ENCODE measurements around the gene ADCY1. TPM values are rescaled to one million over a fixed set of nuclear protein-coding genes. Genes with fewer than 3 reads are reported as not detected.

The ADCY1 gene
- total RNA-seq, 2 donors from 2014 or later = 1.9 TPM; not detected in 1

DNA sequence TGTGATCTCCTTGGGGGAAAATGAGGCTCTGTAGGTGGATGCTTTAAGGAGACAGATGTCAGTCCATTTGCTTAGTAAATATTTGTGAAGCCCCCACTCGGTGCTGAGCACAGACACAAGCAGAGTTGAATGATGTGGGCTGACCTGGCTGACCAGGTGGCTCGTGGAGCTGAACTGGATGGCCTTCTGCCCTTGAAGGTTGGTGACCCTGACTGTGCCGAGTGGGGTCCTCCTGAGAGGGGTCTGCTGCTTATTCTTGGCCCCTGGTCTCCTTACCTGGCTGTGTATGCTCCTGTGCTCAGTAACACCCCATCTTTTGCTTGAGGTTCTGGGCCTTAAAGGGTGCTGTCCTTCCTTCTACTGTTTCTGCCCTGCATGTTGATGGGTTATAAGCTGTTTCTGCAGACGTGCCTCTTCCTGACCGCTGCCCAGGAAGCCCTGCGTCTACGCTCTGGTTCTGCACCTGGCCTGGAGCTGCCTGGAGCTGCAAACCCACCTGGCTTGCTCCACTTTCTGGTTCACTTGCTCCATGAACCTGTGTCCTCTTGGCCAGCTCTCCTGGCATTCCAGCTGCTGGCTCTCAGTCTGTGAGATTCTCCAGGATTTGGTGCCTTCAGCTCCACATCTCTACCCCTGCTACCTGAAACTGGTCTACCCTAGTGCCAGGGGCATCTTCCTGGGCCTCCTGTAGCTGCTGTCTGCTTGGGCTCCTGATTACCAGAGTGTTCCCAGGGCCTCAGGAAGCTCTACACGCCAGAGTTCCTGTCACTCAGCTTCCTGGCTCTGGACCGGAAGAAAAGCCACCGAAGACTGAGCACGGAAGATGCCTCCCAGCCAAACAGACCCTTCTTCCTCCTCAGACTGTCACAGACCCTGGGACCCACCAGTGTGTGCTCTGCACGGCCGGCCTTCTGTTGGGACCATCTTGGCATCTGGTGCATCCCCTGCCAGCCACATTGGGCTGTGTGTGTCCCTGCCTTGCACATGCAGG lies 76.5 kb downstream of the ADCY1 start:
- DNase-seq (ENCODE audit: low spot score in 2 of 2) (peak in 1 of 2 donors; percentile 42), ATAC-seq (no peak)
- Mint-ChIP-seq H3K27ac (peak overlapping the region in 1 of 2 donors; percentile 48), H3K9me3 (no peaks in the 10 kb centered on the region), H3K36me3 (no peaks in the 10 kb centered on the region)

DNA sequence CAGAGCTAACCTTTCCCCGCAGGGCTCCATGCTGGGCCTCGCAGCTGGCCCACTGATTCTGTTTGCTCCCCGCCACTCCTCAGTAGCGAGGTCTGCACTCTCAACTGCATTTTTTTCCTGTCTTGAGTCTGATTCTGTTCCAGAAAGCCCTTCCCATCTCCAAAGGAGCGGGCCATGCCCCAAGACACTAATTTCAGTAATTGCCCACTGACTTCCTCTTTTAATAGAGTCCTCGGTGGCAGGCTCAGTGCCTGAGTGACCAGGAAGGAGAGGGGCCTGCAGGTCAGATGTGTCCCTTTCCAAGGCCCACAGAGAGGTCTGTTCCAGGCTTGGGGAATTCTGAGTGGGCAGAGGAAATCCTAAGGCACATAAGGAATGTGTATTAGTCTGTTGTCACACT lies 77.4 kb downstream of the ADCY1 start:
- Mint-ChIP-seq H3K36me3 (no peaks in the 10 kb centered on the region), H3K9me3 (no peaks in the 10 kb centered on the region), H3K27ac (peak overlapping the region in 1 of 2 donors; percentile 26)
- peak in 1 of 2 donors; percentile 37 for DNase-seq (ENCODE audit: low spot score in 2 of 2)
- ATAC-seq = no peak

- H3K27ac Mint-ChIP-seq = no peak overlapping the region
- ATAC-seq = no peak
- no peaks in the 10 kb centered on the region for H3K9me3 Mint-ChIP-seq
- no peak for DNase-seq (ENCODE audit: low spot score in 2 of 2)
- no peaks in the 10 kb centered on the region for H3K36me3 Mint-ChIP-seq
Observed at GRCh38 chr7:45652630-45653029, 78.5 kb downstream of the ADCY1 start.

DNA sequence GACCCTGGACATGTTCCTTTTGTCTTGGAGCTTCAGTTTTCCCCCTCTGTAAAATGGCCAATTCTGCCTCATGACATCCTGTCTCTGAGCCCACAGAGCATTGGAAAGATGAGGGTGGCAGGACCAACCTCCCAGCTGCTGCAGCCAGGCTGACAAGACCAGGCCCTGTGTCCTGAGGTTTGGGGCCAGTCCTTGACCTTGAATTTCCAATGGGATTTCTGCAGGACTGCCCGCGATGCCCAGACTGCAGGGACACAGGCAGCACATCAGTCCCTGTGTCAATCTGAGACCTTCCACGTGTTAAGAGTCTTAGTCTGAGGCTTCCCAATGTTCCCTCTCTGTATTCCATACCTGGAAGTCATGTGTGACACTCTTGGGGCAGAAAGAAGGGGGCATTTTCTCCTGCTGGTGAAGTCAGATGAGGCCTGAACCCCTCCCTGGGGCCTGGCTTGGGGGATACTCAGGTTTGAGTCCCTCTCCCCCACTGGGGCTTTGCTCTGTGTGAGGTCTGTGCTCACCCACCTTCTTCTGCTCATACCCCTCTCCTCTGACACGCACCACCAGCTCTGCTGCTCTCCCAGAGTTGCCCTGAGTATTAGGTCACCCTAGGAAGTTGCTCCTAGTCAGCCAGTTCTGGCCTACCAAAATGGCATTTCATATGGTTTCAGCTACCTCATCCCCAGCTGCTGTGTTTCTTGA lies 79.2 kb downstream of the ADCY1 start:
- no peaks in the 10 kb centered on the region for H3K36me3 Mint-ChIP-seq
- DNase-seq (ENCODE audit: low spot score in 2 of 2) = no peak
- H3K9me3 Mint-ChIP-seq = no peaks in the 10 kb centered on the region
- no peak overlapping the region for H3K27ac Mint-ChIP-seq
- no peak for ATAC-seq

DNA sequence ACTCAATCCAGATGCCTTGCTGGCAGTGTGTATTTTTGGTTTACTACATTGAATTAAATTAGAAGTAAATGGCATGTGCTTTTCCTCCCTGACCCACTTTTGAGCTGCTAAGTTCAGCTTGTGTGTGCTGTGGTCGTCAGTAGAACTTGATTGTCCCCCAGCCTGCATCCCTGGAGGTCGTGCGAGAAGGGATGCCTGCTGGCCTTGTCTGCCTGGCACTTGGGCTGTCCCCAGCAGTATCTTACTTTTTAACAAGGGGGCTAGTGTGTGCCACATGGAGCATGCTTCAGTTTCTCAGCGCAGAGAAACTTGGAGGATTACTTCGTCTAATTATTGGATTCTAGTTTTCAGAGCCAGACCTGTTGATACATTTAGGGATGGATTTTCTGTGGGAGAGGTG lies 80.2 kb downstream of the ADCY1 start:
- no peak overlapping the region for H3K27ac Mint-ChIP-seq
- DNase-seq (ENCODE audit: low spot score in 2 of 2) = no peak
- H3K9me3 Mint-ChIP-seq = no peaks in the 10 kb centered on the region
- ATAC-seq = no peak
- H3K36me3 Mint-ChIP-seq = no peaks in the 10 kb centered on the region

DNA sequence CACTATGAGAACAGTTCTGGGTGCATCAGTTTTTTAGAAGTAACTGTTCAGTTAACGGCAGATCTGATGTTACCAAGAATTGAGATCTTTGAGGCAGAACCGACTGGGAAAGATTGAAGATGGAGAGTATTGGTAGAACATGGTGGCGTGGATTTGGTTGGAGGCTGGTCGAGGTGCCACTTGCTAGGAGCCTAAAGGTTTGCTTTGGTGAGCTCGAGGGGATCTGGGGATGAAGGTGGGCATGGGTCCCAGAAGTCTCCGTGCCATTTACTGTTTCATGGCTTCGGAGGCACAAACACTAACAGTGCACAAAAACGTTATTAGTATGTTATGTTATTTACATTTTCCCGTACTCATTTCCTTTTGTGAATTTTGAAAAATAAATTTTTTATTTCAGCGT lies 81.4 kb downstream of the ADCY1 start:
- H3K9me3 Mint-ChIP-seq = no peaks in the 10 kb centered on the region
- no peaks in the 10 kb centered on the region for H3K36me3 Mint-ChIP-seq
- no peak overlapping the region for H3K27ac Mint-ChIP-seq
- DNase-seq (ENCODE audit: low spot score in 2 of 2) (no peak), ATAC-seq (no peak)

DNA sequence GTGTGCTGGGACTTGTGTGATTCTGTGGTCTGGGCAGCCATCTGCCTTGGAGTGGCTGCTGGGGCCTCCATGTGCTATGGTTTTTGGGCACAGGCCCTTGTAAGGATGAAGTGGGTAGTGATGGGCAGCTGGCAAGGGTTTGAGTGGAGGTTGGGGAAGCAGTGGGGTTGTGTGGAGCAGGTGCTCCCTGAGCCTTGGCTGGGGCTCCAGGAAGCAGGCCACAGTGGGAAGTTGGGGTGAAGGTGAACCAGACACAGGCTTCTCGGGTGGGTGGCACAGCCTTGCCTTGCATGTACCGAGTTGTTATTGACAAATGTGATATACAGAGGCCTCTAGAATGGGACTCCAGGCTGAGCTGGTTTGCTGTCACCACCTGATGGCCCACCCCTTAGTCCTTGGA lies 82.3 kb downstream of the ADCY1 start:
- no peak overlapping the region for H3K27ac Mint-ChIP-seq
- ATAC-seq (no peak), DNase-seq (ENCODE audit: low spot score in 2 of 2) (no peak)
- no peaks in the 10 kb centered on the region for H3K9me3 Mint-ChIP-seq
- no peaks in the 10 kb centered on the region for H3K36me3 Mint-ChIP-seq

DNA sequence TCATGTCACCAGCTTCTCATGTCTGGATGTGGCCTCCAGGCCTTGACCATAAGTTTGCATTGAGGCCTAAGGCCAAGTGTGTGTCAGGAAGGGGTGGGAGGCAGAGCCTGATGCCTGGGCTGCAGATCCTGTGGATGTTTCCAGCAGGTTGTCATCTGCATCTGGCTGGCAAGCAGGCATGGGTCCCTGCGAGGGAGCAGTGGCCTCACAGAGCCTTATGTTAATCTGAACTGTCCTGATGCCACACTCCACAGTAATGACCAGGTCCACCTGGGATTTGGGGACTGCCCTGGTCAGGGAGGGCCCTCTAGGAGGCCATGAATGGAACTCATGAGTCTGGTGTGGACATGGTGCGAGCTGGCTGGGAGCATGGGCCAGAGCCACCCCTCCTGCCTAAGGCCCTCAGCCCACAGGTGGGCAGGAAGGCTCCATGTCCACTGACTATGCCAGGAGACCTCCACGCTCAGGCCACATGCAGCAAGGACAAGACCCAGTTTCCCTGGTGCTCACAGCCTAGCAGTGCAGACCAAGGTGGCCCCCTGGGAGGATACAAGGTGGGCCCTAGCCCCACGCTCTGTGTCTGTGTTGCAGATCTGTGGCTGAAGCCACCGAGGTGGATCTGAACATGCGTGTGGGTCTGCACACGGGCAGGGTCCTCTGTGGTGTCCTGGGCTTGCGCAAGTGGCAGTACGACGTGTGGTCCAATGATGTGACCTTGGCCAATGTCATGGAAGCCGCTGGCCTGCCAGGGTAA lies 83.1 kb downstream of the ADCY1 start:
- Mint-ChIP-seq H3K9me3 (no peaks in the 10 kb centered on the region), H3K36me3 (no peaks in the 10 kb centered on the region), H3K27ac (no peak overlapping the region)
- ATAC-seq = no peak
- no peak for DNase-seq (ENCODE audit: low spot score in 2 of 2)

GRCh38 chr7:45657890-45658715 lies 83.9 kb downstream of the ADCY1 start:
- Mint-ChIP-seq H3K27ac (no peak overlapping the region), H3K36me3 (no peaks in the 10 kb centered on the region), H3K9me3 (no peaks in the 10 kb centered on the region)
- DNase-seq (ENCODE audit: low spot score in 2 of 2) = no peak
- ATAC-seq = no peak

GRCh38 chr7:45658716-45659495 lies 84.7 kb downstream of the ADCY1 start:
- Mint-ChIP-seq H3K9me3 (no peaks in the 10 kb centered on the region), H3K36me3 (no peaks in the 10 kb centered on the region), H3K27ac (no peak overlapping the region)
- DNase-seq (ENCODE audit: low spot score in 2 of 2) (no peak), ATAC-seq (no peak)

GRCh38 chr7:45659496-45660139 lies 85.5 kb downstream of the ADCY1 start:
- Mint-ChIP-seq H3K9me3 (no peaks in the 10 kb centered on the region), H3K36me3 (no peaks in the 10 kb centered on the region), H3K27ac (no peak overlapping the region)
- no peak for DNase-seq (ENCODE audit: low spot score in 2 of 2)
- no peak for ATAC-seq

GRCh38 chr7:45660201-45660900 lies 86.2 kb downstream of the ADCY1 start:
- no peak for DNase-seq (ENCODE audit: low spot score in 2 of 2)
- no peaks in the 10 kb centered on the region for H3K36me3 Mint-ChIP-seq
- no peaks in the 10 kb centered on the region for H3K9me3 Mint-ChIP-seq
- no peak for ATAC-seq
- H3K27ac Mint-ChIP-seq = no peak overlapping the region

DNA sequence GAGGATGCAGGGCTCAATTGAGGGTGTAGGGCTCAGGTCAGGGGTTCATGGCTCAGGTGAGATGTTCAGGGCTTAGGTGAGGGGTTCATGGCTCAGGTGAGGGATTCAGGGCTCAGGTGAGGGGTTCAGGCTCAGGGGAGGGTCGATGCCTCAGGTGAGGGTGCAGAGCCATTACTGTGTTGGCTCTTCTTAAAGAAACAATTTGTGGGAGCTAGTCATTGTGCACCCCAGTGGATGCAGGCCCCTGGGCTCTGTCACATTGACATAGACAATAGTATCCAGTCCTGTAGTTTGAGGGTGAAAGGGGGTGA lies 86.7 kb downstream of the ADCY1 start:
- ATAC-seq (no peak), DNase-seq (ENCODE audit: low spot score in 2 of 2) (no peak)
- Mint-ChIP-seq H3K36me3 (no peaks in the 10 kb centered on the region), H3K9me3 (no peaks in the 10 kb centered on the region), H3K27ac (no peak overlapping the region)

- Mint-ChIP-seq H3K9me3 (no peaks in the 10 kb centered on the region), H3K27ac (no peak overlapping the region), H3K36me3 (no peaks in the 10 kb centered on the region)
- no peak for ATAC-seq
- DNase-seq (ENCODE audit: low spot score in 2 of 2) = no peak
Observed at GRCh38 chr7:45661302-45661995, 87.3 kb downstream of the ADCY1 start.
